NOMO-1 treated with DMSO at 0.1 percent for 48 hours (cell line): ENCODE measurements around the gene HUWE1.

Source experiments
- DNase-seq: peaks from one replicate; lab custom pipeline; 2025; ENCODE audit not compliant: unreplicated experiment; lab: John Stamatoyannopoulos, UW

HUWE1 gene

GRCh38 chrX:53622431-53622830 lies 64.1 kb downstream of the HUWE1 start:
- no peak for DNase-seq

- no peak for DNase-seq
Measured at GRCh38 chrX:53621418-53621986, 65.0 kb downstream of the HUWE1 start.

GRCh38 chrX:53616946-53617345 lies 69.6 kb downstream of the HUWE1 start:
- no peak for DNase-seq

- no peak for DNase-seq
Measured at GRCh38 chrX:53606456-53606855, 80.1 kb downstream of the HUWE1 start.

- no peak for DNase-seq
Measured at GRCh38 chrX:53605004-53605403, 81.5 kb downstream of the HUWE1 start.

GRCh38 chrX:53599781-53600396 lies 86.6 kb downstream of the HUWE1 start:
- no peak for DNase-seq

GRCh38 chrX:53598169-53598568 lies 88.3 kb downstream of the HUWE1 start:
- DNase-seq, result no peak

GRCh38 chrX:53595266-53595810 lies 91.2 kb downstream of the HUWE1 start:
- DNase-seq, result peak; percentile 58

- peak; percentile 76 for DNase-seq
Measured at GRCh38 chrX:53594354-53594753, 92.2 kb downstream of the HUWE1 start.

- no peak for DNase-seq
Measured at GRCh38 chrX:53587795-53588420, 98.6 kb downstream of the HUWE1 start.

GRCh38 chrX:53584891-53585290 lies 101.6 kb downstream of the HUWE1 start:
- DNase-seq, result no peak

- no peak for DNase-seq
Measured at GRCh38 chrX:53583571-53583970, 102.9 kb downstream of the HUWE1 start.

- no peak for DNase-seq
Measured at GRCh38 chrX:53580742-53581504, 105.6 kb downstream of the HUWE1 start.

GRCh38 chrX:53571494-53571893 lies 115.0 kb downstream of the HUWE1 start:
- DNase-seq, result no peak

GRCh38 chrX:53563324-53563723 lies 123.2 kb downstream of the HUWE1 start:
- no peak for DNase-seq

- DNase-seq, result no peak
Measured at GRCh38 chrX:53561912-53562311, 124.6 kb downstream of the HUWE1 start.

- DNase-seq, result no peak
Measured at GRCh38 chrX:53558646-53559045, 127.9 kb downstream of the HUWE1 start.

GRCh38 chrX:53556868-53557267 lies 129.7 kb downstream of the HUWE1 start:
- DNase-seq, result no peak

GRCh38 chrX:53550756-53551463 lies 135.6 kb downstream of the HUWE1 start:
- DNase-seq, result no peak

- DNase-seq, result no peak
Measured at GRCh38 chrX:53547668-53548067, 138.9 kb downstream of the HUWE1 start.

GRCh38 chrX:53544936-53545335 lies 141.6 kb downstream of the HUWE1 start:
- DNase-seq, result no peak
